ENCODE results near the gene SLC10A4.
"Not testable (repeated sequence)": the region's sequence is repeated elsewhere in the genome, so short reads cannot be mapped to it uniquely, and the experiment has no call there.

SLC10A4 gene, protein sequence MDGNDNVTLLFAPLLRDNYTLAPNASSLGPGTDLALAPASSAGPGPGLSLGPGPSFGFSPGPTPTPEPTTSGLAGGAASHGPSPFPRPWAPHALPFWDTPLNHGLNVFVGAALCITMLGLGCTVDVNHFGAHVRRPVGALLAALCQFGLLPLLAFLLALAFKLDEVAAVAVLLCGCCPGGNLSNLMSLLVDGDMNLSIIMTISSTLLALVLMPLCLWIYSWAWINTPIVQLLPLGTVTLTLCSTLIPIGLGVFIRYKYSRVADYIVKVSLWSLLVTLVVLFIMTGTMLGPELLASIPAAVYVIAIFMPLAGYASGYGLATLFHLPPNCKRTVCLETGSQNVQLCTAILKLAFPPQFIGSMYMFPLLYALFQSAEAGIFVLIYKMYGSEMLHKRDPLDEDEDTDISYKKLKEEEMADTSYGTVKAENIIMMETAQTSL

DNA sequence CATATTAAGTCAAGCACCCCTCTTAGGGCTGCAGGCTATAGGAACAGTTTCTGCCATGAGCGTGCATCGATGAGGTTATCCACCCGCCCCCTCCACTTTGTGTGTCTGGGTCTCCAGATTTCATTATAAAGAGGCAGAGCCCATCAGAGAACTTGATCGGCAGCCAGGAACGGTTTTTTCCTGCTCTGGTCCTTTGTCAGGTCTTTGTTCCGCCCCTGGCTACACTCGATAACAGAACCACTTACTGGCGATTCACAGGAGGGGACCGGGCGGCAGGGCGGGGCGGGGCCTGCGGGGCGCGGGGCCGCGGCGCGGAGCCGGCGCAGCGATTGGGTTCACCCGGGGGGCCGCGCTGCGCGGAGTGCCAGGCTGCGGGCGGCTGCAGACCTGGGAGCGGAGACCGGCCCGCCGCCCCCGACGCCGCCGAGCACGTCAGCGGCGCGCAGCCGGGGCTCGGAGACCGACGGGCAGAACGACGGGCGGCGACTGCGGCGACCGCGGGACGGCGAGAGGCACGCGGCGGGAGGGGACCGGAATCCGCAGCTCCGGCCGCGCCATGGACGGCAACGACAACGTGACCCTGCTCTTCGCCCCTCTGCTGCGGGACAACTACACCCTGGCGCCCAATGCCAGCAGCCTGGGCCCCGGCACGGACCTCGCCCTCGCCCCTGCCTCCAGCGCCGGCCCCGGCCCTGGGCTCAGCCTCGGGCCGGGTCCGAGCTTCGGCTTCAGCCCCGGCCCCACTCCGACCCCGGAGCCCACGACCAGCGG is at the start of gene SLC10A4:
TSS of gene SLC10A4 (plus strand) at position 338 of the 771 bp plus-strand sequence. CDS start at position 557, 219 bp downstream.
- peak; percentile 36 for DNase-seq (ENCODE audit: low read depth)

DNA sequence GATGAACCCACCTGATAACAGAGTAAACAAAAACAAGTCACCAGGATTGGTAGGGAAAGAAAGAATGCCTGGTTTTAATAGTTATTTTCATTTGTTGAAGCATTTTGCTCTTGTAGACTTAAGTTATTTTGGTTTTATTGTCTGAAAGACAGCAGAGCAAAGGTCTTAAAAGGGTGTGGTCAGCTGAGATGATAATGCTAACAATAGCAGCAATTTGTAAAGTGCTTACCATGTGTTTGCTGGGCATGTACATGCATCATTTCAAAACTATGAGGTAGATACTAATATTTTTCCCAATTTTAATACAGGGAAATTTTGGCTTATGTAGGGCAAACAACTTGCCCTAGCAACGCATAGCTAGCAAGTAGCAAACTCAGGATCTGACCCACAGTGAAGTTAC is 46.8 kb upstream of the SLC10A4 start:
- DNase-seq (ENCODE audit: low read depth): no peak

DNA sequence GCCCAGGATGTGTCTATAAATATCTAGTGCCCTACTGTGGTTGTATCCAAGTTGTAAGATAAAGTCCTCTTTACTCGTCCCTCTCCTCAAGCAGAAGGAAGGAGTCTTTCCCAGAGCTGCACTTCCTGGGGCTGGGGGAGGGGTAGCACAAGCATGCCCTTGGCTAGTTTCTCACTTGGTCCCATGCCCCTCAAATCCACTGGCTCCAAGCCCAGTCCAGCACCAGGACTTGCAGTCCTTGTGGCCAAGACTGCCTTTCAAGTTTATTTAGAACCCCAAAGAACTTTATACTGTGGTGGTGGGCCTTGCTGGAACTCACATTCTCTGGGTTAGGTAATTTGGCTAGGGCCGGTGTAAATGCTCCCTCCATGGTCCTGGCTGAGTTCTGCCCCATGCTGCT is 43.2 kb upstream of the SLC10A4 start:
- no peak for DNase-seq (ENCODE audit: low read depth)

DNA sequence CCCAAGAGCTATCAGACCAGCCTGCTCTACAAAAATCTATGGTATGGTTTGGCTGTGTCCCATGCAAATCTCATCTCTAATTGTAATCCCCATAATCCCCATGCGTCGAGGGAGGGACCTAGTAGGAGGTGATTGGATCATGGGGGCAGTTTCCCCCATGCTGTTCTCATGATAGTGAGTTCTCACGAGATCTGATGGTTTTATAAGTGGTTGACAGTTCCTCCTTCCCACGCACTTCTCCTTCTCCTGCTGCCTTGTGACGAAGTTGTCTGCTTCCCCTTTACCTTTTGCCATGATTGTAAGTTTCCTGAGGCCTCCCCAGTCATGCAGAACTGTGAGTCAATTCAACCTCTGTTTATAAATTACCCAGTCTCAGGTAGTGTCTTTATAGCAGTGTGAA is 42.2 kb upstream of the SLC10A4 start:
- DNase-seq (ENCODE audit: low read depth): peak; percentile 7

DNA sequence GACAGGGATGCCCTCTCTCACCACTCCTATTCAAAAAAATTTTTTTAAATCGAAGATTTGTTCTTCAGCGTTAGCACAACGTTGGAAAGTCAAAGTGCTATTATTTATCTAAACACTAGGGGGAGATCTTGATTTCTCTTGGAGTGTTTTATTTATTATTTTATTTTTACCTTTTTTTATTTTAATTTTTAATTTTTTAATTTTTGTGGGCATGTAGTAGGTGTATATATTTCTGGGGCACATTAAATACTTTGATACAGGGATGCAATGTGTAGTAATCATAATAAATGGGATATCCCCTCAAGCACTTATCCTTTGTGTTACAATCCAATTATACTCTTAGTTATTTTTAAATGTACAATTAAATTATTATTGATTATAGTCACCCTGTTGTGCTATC is 37.4 kb upstream of the SLC10A4 start:
- DNase-seq (ENCODE audit: low read depth): no peak

DNA sequence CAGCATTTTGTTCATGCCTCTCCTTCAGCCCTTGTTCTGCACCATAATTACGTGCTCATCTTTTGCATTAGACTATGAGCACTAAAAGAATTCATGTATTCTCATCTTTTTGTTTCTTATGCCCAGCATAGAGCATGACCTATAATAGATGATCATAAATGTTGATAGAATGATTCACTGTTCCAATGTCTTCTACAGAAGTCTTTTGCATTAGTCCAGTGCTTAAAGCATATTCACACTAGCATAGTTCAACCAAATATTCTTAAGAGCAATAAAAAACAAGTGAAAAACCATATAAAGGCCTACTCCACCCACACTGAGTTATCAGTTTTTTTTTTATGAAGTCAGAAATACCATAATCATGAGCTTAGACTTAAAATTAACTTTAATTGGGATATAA is 36.5 kb upstream of the SLC10A4 start:
- no peak for DNase-seq (ENCODE audit: low read depth)

DNA sequence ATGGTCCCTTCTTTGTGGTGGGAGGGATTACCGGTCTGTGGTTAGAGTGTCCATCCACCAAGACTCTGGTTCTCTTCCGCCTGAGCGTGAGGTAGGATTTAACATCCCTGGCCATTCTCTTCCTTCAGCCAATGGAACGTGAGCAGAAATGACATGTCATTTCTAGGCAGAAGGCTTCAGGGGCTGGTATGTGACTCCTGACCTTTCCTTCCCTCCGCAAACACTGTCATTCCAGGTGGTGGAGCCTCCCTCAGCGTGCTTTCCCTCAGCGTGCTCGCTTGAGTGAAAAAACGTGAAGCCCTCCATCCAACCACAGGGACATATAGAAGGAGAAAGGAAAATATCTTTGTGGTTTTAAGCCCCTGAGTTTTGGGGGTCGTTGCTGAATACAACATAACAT is 34.0 kb upstream of the SLC10A4 start:
- DNase-seq (ENCODE audit: low read depth): no peak

DNA sequence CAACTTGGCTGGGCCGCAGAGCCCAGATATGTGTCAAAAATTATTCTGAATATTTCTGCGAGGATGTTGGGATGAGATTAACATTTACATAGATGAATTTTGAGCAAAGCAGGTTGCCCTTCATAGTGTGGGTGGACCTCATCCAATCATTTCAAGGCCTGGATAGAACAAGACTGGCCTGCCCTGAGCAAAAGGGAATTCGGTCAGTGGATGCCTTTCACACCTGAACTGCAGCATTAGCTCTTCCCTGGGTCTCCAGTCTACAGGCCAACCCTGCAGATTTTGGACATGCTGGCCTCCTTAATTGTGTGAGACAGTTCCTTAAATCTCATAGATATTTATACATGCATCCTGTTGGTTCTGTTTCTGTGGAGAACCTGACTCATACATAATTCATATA is 32.4 kb upstream of the SLC10A4 start:
- no peak for DNase-seq (ENCODE audit: low read depth)

DNA sequence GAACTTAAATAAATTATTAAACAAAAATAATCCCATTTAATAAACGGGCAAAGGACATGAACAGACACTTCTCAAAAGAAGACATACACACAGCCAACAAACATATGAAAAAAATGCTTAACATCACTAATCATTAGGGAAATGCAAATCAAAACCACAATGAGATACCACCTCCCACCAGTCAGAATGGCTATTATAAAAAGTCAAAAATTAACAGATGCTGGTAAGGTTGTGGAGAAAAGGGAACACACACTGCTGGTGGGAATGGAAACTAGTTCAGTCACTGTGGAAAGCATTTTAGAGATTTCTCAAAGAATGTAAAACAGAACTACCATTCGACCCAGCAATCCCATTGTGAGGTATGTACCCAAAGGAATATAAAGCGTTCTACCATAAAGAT is 31.5 kb upstream of the SLC10A4 start:
- DNase-seq (ENCODE audit: low read depth): not testable (repeated sequence)

DNA sequence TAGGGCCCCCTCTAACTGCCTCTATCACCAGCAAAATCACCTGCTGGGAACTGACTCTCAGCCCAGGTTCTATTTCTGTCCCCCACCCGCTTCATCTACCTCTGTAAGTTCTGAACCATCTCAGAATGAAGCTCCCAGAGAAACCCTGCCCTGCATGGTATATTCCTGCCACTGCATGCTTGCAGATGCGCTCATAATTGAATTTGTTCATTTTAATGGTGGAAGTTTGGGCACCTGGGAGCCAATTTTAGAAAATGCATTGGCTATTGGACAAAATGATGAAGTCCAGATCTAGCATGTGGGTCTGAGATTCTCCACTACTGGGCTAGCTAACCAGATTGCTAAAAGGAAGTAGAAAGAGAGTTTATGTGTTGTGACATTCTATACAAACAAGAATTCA is 28.6 kb upstream of the SLC10A4 start:
- no peak for DNase-seq (ENCODE audit: low read depth)

DNA sequence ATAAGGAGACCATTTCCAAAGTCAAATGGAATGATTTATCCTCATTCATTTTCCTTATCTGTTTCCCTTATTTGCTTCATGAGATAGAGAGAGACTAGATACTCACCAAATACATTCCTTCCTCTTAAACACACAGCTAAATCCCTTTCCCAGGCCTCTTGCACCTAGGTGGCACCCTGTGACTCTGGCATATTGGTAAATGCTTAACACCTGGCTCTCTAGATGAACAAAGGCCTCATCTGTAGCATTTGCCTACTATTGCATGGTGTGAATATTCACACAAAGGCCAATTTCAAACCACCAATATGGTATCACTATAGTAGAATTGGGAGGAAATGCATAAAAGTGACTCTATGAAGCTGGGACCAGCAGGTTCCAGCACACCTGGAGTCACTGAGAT is 22.1 kb upstream of the SLC10A4 start:
- no peak for DNase-seq (ENCODE audit: low read depth)

DNA sequence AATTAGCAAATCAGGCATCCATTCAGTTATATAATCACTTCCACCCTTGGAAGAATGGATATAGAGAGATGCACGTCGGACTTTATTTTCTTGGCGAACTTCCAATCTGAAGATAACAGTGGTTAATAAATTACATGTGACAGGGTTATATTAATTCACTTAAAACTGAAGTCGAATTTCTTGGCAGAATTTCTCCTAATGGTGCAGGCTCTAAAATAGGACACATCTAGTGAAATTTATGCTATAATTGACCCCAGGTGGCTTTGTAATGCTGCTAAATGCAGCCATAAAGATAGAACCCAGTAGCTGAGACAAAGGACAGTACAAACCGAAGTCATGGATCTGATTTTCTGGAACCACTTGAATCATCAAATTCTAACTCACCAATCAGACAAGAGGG is 20.8 kb upstream of the SLC10A4 start:
- DNase-seq (ENCODE audit: low read depth): no peak

DNA sequence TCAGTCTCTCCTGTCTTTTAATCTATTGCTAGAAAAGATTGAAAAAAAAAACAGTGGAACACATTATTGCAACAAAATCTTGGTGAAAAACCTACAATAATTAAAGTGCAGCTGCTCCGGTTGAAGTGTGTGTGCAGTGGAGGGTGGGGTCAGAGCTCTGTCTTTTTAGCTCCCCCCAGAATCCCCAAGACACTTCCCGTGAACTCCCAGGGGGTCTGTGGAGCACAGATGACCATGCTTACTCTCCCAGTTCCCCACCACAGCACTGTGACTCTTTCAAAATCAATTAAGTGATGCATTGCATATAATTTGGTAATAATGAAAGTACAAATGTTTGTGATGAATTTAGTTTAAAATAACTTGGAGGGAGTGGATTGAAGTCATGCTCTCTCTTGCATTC is 15.7 kb upstream of the SLC10A4 start:
- no peak for DNase-seq (ENCODE audit: low read depth)

DNA sequence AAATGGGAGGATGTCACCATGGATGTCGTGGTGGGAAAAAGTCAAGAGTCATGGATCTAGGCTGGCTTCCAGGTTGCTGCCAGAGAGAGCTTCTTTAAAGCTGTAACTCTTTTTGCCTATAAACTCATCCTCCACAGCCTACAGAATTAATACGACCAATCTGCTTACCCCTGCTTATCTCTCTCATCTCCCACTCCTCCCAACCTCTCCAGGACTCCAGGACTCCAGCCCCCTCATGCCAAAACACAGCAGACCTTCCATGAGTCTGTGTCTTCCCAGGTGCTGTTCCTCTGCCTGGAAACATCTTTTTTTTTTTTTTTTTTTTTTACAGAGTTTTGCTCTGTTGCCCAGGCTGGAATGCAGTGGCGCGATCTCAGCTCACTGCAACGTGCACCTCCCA is 15.3 kb upstream of the SLC10A4 start:
- DNase-seq (ENCODE audit: low read depth): no peak

DNA sequence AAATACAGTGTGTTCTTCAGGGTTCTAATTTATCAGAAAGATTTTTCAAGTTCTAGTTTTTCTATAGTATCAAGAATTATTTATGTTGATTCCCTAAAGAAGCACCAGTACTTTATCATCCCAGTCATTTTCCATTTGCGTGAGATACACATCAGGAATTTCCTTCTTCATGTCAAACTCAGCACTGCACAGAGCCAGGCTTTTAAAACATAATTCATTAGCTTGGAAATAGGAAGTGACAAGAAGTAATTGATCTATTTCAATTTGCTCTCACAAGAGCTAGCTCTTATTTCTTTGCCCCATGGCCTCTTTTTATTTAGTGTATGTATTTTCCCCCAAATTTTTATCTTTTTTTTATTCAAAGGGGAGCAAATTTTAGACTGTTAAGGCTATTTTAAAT is 13.0 kb upstream of the SLC10A4 start:
- DNase-seq (ENCODE audit: low read depth): no peak

DNA sequence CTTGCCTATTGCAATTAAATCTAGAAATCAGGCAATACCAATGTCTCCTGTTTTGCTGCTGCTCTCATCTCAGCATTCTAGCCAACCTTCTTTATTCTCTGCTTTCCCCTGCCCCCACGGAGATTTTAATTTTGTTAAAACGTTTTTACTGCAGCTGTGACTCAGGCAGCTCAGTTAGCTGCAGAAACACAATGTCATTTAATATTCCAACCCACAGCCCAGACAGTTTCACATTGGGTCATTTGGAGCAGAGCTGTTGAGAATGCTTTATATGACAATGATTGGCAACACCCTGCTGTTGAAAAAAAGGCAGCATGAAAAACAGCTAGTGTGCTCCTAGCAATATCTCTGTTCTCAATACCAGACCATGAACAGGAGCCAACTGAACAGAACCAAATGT is 12.6 kb upstream of the SLC10A4 start:
- DNase-seq (ENCODE audit: low read depth): no peak

DNA sequence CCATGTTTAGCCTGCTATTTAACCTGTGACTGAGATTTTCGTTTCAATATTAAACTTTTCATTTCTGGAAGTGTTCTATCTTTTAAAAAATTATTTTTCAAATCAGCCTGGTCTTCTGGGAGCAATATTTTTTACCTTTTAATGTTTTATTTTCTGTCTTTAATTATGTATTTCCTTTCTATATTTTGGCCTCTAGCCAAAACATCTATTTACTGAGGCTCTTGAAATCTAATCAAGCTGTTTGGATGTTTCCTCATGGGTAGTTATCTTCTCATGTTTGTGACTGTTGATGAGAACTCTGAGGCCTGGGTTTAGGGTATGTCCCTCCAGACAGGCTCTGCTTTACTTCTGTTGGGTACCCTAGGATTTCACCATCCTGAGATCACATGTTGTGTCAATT is 10.3 kb upstream of the SLC10A4 start:
- DNase-seq (ENCODE audit: low read depth): no peak

DNA sequence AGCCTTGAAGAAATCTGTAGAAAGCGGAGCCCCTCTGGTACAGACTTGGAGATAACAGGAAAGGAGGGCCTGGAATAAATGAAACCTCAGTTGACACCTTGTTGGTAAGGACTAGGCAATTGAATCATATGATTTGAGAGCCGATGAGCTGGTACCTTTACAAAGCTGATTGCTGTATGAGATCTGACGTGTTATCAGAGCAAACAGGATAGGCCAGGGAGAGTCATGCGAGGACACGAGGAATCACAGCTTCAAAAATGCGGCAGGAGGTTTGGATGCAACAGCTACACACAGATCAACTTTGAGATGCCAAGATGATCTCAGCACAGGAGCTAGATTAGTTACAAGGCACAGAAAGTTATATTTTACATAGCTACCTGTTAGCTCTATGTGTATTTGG is 7.4 kb upstream of the SLC10A4 start:
- no peak for DNase-seq (ENCODE audit: low read depth)

DNA sequence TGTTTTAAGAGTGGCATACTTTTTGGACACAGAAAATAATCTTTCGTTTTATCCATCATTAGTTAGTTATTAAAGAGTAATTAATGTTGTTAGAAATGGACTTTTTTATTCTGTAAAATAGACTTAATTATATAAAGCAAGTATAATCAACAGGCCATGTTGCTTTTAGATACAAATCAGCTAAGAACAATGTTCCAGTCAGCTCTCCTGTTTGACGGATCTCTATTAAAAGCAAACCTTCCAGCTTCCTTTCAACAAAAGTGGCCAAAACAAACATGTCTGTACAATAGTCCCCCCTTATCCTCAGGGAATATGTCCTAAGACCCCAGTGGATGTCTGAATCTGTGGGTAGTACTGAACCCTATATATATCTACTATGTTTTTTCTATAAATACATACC is 4.9 kb upstream of the SLC10A4 start:
- DNase-seq (ENCODE audit: low read depth): no peak

DNA sequence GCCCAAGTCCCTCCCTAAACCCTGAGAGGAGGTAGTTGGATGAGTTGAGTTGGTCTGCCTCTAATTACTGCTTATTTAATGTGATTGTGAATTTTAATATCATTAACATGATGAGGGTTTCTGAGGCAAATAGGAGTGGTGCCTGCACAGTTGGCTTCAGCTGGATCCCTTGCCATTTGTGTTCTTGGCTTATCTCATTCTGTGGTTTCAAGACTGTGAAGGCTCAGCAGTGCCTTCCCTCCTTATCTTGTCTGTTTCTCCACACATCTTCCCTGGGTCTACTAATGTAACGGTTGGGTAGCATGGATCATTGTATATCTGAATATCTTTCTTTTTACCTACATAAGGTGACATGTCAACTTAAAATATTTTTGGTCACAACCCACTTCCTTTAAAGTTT is 1.6 kb upstream of the SLC10A4 start:
- DNase-seq (ENCODE audit: low read depth): no peak

DNA sequence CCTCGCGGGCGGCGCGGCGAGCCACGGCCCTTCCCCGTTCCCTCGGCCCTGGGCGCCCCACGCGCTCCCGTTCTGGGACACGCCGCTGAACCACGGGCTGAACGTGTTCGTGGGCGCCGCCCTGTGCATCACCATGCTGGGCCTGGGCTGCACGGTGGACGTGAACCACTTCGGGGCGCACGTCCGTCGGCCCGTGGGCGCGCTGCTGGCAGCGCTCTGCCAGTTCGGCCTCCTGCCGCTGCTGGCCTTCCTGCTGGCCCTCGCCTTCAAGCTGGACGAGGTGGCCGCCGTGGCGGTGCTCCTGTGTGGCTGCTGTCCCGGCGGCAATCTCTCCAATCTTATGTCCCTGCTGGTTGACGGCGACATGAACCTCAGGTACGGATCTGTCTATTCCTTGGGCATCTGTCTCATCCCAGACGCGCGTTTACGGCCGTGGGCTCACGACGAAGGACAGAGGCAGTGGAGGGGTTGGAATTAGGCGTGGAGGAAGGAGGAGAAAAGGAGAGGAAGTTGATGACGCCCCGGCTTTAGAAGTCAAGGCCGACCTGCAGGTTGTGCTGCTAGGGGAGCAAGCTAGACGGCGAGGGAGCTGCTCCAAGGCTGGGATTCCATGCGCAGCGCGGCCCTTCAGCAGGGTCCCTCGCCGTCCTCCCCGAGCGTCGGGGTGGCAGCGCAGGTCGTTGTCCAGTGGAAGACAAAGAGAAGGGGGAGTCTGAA is 792 bp downstream of the SLC10A4 start:
- DNase-seq (ENCODE audit: low read depth): no peak

DNA sequence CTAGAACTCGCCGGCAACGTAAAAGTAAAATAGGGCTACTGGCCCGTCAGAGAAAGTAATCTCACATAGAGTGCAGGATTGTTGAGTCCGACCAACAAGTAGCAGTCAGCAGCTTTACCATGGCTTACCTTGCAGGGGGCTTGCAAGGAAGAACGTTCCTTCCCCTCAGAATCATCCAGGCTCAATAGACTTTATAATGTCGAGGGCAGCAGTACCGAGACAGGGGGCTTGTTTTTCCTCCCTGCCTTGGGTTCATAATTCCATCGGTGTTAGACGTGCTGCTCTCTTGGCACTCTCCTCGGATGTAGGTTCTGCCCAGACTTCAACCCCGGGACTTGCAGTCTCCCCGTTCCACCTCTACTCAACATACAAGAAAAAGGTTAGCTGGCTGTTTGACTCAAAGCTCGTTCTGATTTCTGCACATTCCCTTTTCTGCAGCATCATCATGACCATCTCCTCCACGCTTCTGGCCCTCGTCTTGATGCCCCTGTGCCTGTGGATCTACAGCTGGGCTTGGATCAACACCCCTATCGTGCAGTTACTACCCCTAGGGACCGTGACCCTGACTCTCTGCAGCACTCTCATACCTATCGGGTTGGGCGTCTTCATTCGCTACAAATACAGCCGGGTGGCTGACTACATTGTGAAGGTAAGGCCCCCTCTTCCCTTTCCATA is 1.5 kb downstream of the SLC10A4 start:
- no peak for DNase-seq (ENCODE audit: low read depth)
